Tibial nerve (tissue), 3 donors: Measurements from ENCODE around the gene UMOD.

Experiments
- POLR2A ChIP-seq, 2 donors: fragments of 450-650 bp; IDR thresholded peaks; one replicate each; pipeline ENCODE4 v1.6.1; 2017; ENCODE audit warnings: antibody characterized with exemption in 2 of 2, mild to moderate bottlenecking in 2 of 2, moderate library complexity in 2 of 2
- TF ChIP-seq, protein P1 (sequence below), 5 experiments: fragments of 200-600 bp in 3 of 5; fragments of 450-650 bp in 2 of 5; sonication (generic) in 3 of 5; IDR thresholded peaks; one replicate each; pipeline ENCODE4 v1.5.1; 2016 to 2019; ENCODE audit warnings: antibody characterized with exemption in 5 of 5, mild to moderate bottlenecking in 3 of 5, moderate library complexity in 2 of 5

DNA sequence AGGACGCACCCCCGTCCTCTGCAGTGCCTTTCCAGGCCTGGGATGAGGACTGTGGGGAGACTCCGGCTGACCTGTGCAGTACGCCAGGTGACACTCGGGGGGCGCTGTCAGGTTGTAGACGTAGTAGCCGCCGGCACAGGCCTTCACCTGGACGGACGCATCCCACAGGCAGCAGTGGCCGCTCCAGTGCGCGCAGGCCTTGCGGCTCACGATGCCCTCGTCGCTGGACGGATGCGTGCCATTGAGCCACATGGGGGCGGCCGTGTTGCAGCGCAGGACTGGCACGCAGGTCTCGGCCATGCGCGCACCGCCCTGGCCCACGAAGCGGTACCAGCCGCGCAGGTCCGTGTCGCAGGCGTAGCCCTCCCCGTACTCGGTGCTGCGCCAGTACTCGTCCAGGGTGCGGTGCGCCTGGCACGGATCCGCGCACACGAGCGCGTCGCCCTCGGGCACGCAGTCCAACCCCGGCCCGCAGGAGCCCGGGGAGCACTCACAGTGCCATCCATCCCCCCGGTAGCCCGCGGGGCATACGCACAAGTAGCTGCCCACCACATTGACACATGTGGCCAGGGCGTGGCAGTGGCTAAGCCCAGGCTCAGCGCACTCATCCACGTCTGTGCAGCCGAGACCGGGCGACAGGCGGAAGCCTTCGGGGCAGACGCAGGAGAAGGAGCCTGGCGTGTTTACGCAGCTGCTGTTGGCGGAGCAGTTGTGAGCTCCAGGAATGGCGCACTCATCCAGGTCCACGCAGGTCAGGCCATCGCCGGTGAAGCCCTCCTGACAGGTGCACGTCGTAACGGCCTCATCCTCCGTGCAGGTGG lies 3.9 kb downstream of the UMOD start:
- TF ChIP-seq, protein P1, sequence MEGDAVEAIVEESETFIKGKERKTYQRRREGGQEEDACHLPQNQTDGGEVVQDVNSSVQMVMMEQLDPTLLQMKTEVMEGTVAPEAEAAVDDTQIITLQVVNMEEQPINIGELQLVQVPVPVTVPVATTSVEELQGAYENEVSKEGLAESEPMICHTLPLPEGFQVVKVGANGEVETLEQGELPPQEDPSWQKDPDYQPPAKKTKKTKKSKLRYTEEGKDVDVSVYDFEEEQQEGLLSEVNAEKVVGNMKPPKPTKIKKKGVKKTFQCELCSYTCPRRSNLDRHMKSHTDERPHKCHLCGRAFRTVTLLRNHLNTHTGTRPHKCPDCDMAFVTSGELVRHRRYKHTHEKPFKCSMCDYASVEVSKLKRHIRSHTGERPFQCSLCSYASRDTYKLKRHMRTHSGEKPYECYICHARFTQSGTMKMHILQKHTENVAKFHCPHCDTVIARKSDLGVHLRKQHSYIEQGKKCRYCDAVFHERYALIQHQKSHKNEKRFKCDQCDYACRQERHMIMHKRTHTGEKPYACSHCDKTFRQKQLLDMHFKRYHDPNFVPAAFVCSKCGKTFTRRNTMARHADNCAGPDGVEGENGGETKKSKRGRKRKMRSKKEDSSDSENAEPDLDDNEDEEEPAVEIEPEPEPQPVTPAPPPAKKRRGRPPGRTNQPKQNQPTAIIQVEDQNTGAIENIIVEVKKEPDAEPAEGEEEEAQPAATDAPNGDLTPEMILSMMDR (IDR thresholded peaks at IDR 0.05), result no peak
- TF ChIP-seq POLR2A (IDR thresholded peaks at IDR 0.05), result no peak
